Naive thymus-derived CD8-positive, alpha-beta T cell (primary cell): Measurements from ENCODE around the gene RBL2. TPM values are rescaled to one million over a fixed set of nuclear protein-coding genes. Genes with fewer than 3 reads are reported as not detected.
"Not testable (repeated sequence)": the region's sequence is repeated elsewhere in the genome, so short reads cannot be mapped to it uniquely, and the experiment has no call there.

Experiments
- ATAC-seq, 2 donors: fragments of 150-1000 bp; cut with Tn5 transposase in 1 of 2; sonication (Bioruptor Pico), chemical (Tn5 transposase) in 1 of 2; 1 replicate in 1 of 2; 2 replicates in 1 of 2; pipeline ENCODE4 v1.10.0; 2021; ENCODE audit warnings: mild to moderate bottlenecking in 2 of 2, moderate library complexity in 2 of 2
- POLR2A ChIA-PET: fragments of 350-600 bp; sonication (Branson Sonifier 250); formaldehyde crosslinking; loops from one replicate; lab custom pipeline; 2021; ENCODE audit warnings: antibody characterized with exemption; lab: Charles Lee
- DNase-seq, 10 donors: peaks; one replicate each; pipeline versions ENCODE4 v3.0.0 to v3.0.0-alpha.2; 2020 to 2022
- H3K27ac Mint-ChIP-seq, 10 donors: one replicate each; pipeline ENCODE4 v1.8.0; 2020 to 2022; ENCODE audit warnings: mild to moderate bottlenecking in 10 of 10, mixed read lengths in 10 of 10, moderate library complexity in 4 of 10, inconsistent platforms in 1 of 10
- H3K27me3 Mint-ChIP-seq, 5 donors: one replicate each; pipeline ENCODE4 v1.8.0; 2021 to 2022; ENCODE audit warnings: mixed read lengths in 5 of 5
- H3K36me3 Mint-ChIP-seq, 3 donors: one replicate each; pipeline ENCODE4 v1.8.0; 2020 to 2022; ENCODE audit warnings: mixed read lengths in 3 of 3, mild to moderate bottlenecking in 2 of 3, inconsistent platforms in 1 of 3
- H3K4me1 Mint-ChIP-seq, 4 donors: one replicate each; pipeline ENCODE4 v1.8.0; 2021 to 2022; ENCODE audit warnings: mixed read lengths in 4 of 4
- H3K4me3 Mint-ChIP-seq, 10 donors: one replicate each; pipeline ENCODE4 v1.8.0; 2020 to 2022; ENCODE audit warnings: mild to moderate bottlenecking in 10 of 10, mixed read lengths in 10 of 10, moderate library complexity in 6 of 10, inconsistent platforms in 1 of 10
- H3K9me3 Mint-ChIP-seq, 9 donors: one replicate each; pipeline ENCODE4 v1.8.0; 2020 to 2022; ENCODE audit warnings: mixed read lengths in 9 of 9, mild to moderate bottlenecking in 3 of 9, inconsistent platforms in 1 of 9, moderate library complexity in 1 of 9
- polyA plus RNA-seq, 3 donors: library from polyadenylated mRNA; unstranded; fragments of 300-500 nt; fragmentation: Illumina TruSeq; gene quantifications; one replicate each; pipeline ENCODE4 v1.2.3, GENCODE V29; 2021
- total RNA-seq, 8 experiments: library from RNA in 2 of 8; stranded (reverse) in 2 of 8; gene quantifications; one replicate each; pipeline ENCODE4 v1.2.3 and lab custom pipeline; 2021 to 2026

The RBL2 gene
- total and polyA plus RNA-seq, 5 experiments from 2014 or later: 245 to 608 (median 302) TPM

DNA sequence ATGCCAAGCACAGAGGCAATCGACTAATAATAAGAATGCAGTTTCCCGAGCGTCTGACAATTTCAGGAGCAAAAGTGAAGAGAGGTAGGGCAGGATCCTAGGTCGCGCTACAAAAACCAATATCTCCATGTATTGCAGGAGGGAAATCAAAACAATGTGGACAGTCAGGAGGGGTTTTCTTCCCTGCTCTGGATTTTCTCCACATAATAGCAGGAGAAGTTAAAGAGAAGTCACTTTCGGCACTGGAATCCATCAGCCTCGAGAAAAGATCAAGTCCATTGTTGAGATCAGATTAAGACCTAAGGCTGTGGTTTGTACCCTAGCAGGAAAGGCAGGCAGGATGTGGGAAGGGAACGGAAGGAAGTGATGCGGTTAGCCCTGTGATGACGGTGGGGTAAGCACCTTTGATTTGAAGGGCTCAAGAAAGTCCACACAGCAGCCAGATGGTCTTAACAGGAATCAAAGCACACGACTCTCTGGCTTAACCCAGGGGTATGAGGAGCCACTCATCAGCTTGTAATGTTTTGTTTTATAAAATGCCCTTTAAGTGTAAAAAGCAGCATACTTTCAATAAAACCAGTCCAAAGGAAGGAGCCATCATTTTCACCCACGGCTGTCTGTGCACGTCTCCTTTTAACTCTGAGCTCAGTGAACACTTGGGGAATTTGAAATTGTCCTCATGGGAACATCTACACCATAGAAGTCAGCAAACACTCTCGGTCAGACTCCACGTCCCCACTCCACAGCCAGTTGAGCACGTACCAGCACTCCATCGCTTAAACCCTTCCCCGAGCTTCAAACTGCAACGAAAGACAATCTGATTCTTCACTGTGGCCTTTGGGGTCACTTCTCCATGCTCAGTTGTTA, 84.5 kb downstream of the RBL2 start:
- H3K9me3 Mint-ChIP-seq: peaks cover 0 to 6% (median 0%) of the 10 kb centered on the region in 9 donors

DNA sequence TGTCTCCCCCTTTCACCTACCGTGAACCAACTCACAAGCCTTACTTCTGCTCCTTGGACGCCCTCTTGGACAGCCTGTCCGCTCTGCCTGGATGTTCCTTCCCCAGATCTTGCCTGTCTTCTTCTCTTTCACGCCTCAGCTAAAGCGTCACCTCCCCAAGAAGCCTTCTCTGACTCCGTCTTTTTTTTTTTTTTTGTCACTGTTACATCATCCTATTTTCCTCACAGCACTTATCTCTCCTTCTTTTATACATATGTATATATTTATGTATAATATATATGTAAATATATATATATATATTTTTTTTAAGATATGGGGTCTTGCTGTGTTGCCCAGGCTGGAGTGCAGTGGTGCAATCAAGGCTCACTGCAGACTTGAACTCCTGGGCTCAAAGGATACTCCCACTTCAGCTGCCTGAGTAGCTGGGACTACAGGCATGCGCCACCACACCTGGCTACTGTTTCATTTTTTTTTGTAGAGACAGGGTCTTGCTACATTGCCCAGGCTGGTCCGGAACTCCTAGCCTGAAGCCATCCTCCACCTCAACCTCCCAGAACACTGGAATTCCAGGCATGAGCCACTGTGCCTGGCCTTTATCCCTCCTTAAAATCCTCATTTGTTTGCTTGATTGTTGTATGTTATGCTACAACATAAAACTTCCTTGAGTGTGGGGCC, 85.3 kb downstream of the RBL2 start:
- Mint-ChIP-seq H3K27me3 (peaks cover 4 to 55% (median 18%) of the 10 kb centered on the region in 5 donors), H3K4me1 (peaks cover 28 to 55% (median 52%) of the 10 kb centered on the region in 4 donors), H3K27ac (peak overlapping the region in 9 of 10 donors; percentile 51 to 93 (median 86)), H3K36me3 (no peaks in the 10 kb centered on the region), H3K9me3 (no peaks in the 10 kb centered on the region), H3K4me3 (peak overlapping the region; percentile 68 to 87 (median 77))
- peak; percentile 5 to 12 for ATAC-seq
- DNase-seq: no peak
- POLR2A ChIA-PET: interaction anchor here (0.5 to 2.4 kb wide), 4 partner anchors 16 to 374 kb away, joined by 3 to 13 read pairs (median 3); partner anchors contain the start of gene AKTIP

More for the DNA sequence above, 84.5 kb downstream of the RBL2 start:
- H3K36me3 Mint-ChIP-seq: peaks cover 0 to 4% (median 3%) of the 10 kb centered on the region in 3 donors
- ATAC-seq: peak; percentile 87 to 96
- H3K27ac Mint-ChIP-seq: peak overlapping the region; percentile 51 to 93 (median 84)
- POLR2A ChIA-PET: interaction anchor here (0.6 to 2.4 kb wide), 3 partner anchors 15 to 69 kb away, joined by 3 to 13 read pairs (median 4); partner anchors contain the start of gene AKTIP
- peak overlapping the region; percentile 68 to 87 (median 77) for H3K4me3 Mint-ChIP-seq
- peaks cover 29 to 59% (median 56%) of the 10 kb centered on the region in 4 donors for H3K4me1 Mint-ChIP-seq
- peaks cover 5 to 61% (median 16%) of the 10 kb centered on the region in 5 donors for H3K27me3 Mint-ChIP-seq
- peak; percentile 28 to 89 (median 78) for DNase-seq

DNA sequence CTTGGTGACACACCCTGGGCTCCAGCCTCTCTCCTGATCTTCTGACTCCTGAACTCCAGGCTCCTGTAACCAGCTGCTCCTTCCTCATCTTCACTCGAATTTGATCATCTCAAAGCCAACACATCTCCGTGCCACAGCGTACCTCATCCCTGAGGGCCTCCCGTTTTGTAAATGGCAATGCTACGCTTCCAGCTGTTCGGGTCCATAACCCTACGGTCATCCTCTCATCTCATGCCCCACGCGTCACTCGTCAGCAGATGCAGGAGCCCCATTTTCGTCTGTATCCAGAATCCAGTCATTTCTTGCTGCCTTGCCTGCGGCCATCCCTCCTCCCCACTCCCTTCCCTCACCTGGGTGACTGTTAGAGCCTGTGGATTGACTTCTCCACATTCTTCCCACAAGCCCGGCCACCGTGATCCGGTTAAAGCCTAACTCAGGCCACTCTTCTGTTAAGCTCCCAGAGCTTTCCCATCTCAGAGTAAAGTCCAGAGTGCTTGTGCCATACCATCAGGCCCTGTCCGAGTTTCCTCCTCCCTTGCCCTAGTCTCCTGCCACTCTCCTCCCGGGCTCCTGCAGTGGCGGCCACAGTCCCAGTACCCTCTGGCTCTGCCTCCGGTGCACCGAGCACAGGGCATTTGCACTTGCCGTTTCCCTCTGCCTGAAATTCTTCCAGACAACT, 89.0 kb downstream of the RBL2 start:
- H3K4me3 Mint-ChIP-seq: no peak overlapping the region
- no peaks in the 10 kb centered on the region for H3K36me3 Mint-ChIP-seq
- peak overlapping the region in 3 of 10 donors; percentile 31 to 78 (median 32) for H3K27ac Mint-ChIP-seq
- H3K27me3 Mint-ChIP-seq: peaks cover 4 to 33% (median 21%) of the 10 kb centered on the region in 5 donors
- H3K9me3 Mint-ChIP-seq: no peaks in the 10 kb centered on the region
- peaks cover 21 to 28% (median 26%) of the 10 kb centered on the region in 4 donors for H3K4me1 Mint-ChIP-seq
- POLR2A ChIA-PET: no interaction called here
- DNase-seq: no peak
- no peak for ATAC-seq

DNA sequence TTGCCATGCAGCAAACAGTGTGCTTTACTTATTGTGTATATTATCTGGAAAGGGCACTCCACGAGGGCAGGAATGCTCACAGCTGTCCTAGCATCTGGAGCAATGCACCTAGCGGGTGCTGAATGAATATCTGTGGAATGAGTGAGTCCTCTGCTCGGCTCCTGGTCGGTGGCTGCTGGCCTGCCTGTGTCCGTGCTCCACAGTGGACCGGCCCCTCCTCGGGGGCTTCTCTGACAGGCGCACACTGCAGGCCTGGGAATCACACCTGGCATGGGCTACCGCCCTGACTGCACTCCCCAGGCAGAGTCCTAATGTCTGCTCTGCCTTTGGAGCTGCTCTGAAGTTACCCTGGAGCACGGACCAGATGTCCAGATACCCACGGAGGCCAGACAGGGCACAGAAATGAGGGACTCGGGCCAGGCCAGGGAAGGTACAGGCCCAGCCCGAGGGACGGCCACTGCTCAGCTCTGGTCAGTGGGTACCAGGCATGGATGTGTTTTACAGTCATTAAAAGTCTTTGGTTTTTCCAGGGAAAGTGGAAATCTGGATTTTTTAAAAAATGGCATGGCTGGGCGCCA, 89.8 kb downstream of the RBL2 start:
- no peaks in the 10 kb centered on the region for H3K36me3 Mint-ChIP-seq
- H3K9me3 Mint-ChIP-seq: no peaks in the 10 kb centered on the region
- peaks cover 4 to 32% (median 21%) of the 10 kb centered on the region in 5 donors for H3K27me3 Mint-ChIP-seq
- no peak for DNase-seq
- ATAC-seq: no peak
- H3K4me3 Mint-ChIP-seq: no peak overlapping the region
- peak overlapping the region in 2 of 10 donors; percentile 10 to 31 for H3K27ac Mint-ChIP-seq
- POLR2A ChIA-PET: no interaction called here
- H3K4me1 Mint-ChIP-seq: peaks cover 15 to 20% (median 19%) of the 10 kb centered on the region in 4 donors

GRCh38 chr16:53528797-53529196, 94.5 kb downstream of the RBL2 start:
- H3K27ac Mint-ChIP-seq: no peak overlapping the region
- no peaks in the 10 kb centered on the region for H3K9me3 Mint-ChIP-seq
- H3K36me3 Mint-ChIP-seq: no peaks in the 10 kb centered on the region
- peaks cover 0 to 17% (median 6%) of the 10 kb centered on the region in 5 donors for H3K27me3 Mint-ChIP-seq
- peaks cover 0 to 2% (median 0%) of the 10 kb centered on the region in 4 donors for H3K4me1 Mint-ChIP-seq
- DNase-seq (no peak), ATAC-seq (no peak)
- POLR2A ChIA-PET: no interaction called here
- H3K4me3 Mint-ChIP-seq: no peak overlapping the region

- Mint-ChIP-seq H3K27me3 (peaks cover 0 to 12% (median 3%) of the 10 kb centered on the region in 5 donors), H3K4me3 (no peak overlapping the region), H3K4me1 (peaks cover 0 to 4% (median 2%) of the 10 kb centered on the region in 4 donors), H3K36me3 (no peaks in the 10 kb centered on the region), H3K9me3 (no peaks in the 10 kb centered on the region), H3K27ac (no peak overlapping the region)
- ATAC-seq: no peak
- POLR2A ChIA-PET: no interaction called here
- no peak for DNase-seq
Observed at GRCh38 chr16:53529513-53529912, 95.2 kb downstream of the RBL2 start.

DNA sequence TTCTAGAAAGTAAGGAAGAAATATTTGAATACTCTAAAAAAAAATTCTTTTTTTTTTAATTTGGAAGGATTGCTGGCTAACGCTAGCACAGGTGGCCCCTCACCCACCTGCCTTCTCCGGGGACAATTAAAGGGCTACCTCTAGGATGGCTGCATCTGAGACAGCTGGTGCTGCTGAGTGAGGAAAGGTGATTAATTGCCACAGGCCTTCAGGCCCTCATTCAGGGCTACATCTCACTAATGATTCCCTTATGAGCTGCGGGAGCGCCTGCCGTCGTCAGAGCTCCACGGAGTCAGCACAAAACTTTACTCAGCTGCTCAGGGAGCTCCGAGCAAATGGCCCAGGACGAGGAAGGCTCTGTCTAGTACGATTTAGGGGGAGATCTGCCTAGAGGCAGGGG, 95.8 kb downstream of the RBL2 start:
- Mint-ChIP-seq H3K4me3 (no peak overlapping the region), H3K36me3 (no peaks in the 10 kb centered on the region), H3K9me3 (no peaks in the 10 kb centered on the region), H3K27me3 (peaks cover 0 to 12% (median 3%) of the 10 kb centered on the region in 5 donors), H3K27ac (no peak overlapping the region), H3K4me1 (peaks cover 0 to 4% (median 2%) of the 10 kb centered on the region in 4 donors)
- POLR2A ChIA-PET: no interaction called here
- DNase-seq (no peak), ATAC-seq (no peak)

GRCh38 chr16:53530741-53531140, 96.5 kb downstream of the RBL2 start:
- Mint-ChIP-seq H3K36me3 (no peaks in the 10 kb centered on the region), H3K4me1 (peaks cover 0 to 4% (median 1%) of the 10 kb centered on the region in 4 donors), H3K4me3 (no peak overlapping the region), H3K27ac (no peak overlapping the region), H3K9me3 (no peaks in the 10 kb centered on the region), H3K27me3 (peaks cover 0 to 12% (median 2%) of the 10 kb centered on the region in 5 donors)
- DNase-seq (no peak), ATAC-seq (no peak)
- POLR2A ChIA-PET: no interaction called here

DNA sequence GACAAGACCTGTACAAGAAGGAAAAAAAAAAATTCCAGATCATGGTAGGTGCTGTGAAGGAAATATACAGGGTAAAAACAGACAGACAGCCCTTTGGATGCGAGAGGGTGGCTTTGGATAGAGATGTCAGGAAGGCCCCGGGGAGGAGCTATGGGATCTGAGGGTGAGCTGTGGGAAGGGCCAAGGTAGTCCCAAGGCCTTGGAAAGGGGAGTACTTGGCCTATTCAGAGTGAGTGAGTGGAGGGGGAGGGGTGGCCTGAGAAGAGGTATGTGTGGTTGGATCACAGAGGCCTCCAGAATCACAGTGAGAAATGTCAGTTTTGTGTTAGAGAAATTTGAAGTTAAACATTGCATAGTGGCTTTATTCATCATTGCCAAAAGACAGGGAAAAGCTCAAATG, 99.9 kb downstream of the RBL2 start:
- H3K4me3 Mint-ChIP-seq: no peak overlapping the region
- H3K27me3 Mint-ChIP-seq: peaks cover 0 to 16% (median 3%) of the 10 kb centered on the region in 5 donors
- no peaks in the 10 kb centered on the region for H3K9me3 Mint-ChIP-seq
- peaks cover 0 to 11% (median 4%) of the 10 kb centered on the region in 4 donors for H3K4me1 Mint-ChIP-seq
- POLR2A ChIA-PET: interaction anchor here (0.7 kb wide), 1 partner anchor 162 kb away, joined by 3 read pairs; no protein-coding TSS in a partner anchor
- H3K27ac Mint-ChIP-seq: peak overlapping the region in 1 of 10 donors; percentile 8
- DNase-seq (no peak), ATAC-seq (no peak)
- peaks cover 0 to 7% (median 0%) of the 10 kb centered on the region in 3 donors for H3K36me3 Mint-ChIP-seq

GRCh38 chr16:53537626-53538025, 103.4 kb downstream of the RBL2 start:
- Mint-ChIP-seq H3K9me3 (no peaks in the 10 kb centered on the region), H3K4me1 (peaks cover 0 to 11% (median 4%) of the 10 kb centered on the region in 4 donors), H3K4me3 (no peak overlapping the region), H3K27me3 (peaks cover 5 to 32% (median 14%) of the 10 kb centered on the region in 5 donors), H3K27ac (no peak overlapping the region), H3K36me3 (peaks cover 0 to 7% (median 0%) of the 10 kb centered on the region in 3 donors)
- ATAC-seq (no peak), DNase-seq (no peak)
- POLR2A ChIA-PET: no interaction called here

- H3K36me3 Mint-ChIP-seq, ATAC-seq, H3K9me3 Mint-ChIP-seq, H3K4me3 Mint-ChIP-seq, DNase-seq, POLR2A ChIA-PET, H3K27ac Mint-ChIP-seq: not testable (repeated sequence)
- Mint-ChIP-seq H3K27me3 (peaks cover 8 to 48% (median 20%) of the 10 kb centered on the region in 5 donors), H3K4me1 (peaks cover 4 to 12% (median 9%) of the 10 kb centered on the region in 4 donors)
Observed at GRCh38 chr16:53539346-53539745, 105.1 kb downstream of the RBL2 start.
